Medulla oblongata (tissue), 1 donor: ENCODE results near the gene SULT1A3.
"Not testable (repeated sequence)": the region's sequence is repeated elsewhere in the genome, so short reads cannot be mapped to it uniquely, and the experiment has no call there.

Experiments
- DNase-seq: peaks from one replicate; pipeline ENCODE4 v3.0.0-alpha.2; 2015; ENCODE audit errors: extremely low spot score

The SULT1A3 gene

GRCh38 chr16:30186782-30187555, 12.1 kb upstream of the SULT1A3 start:
- DNase-seq, result peak; percentile 37

- DNase-seq, result no peak
Observed at GRCh38 chr16:30187556-30187865, 11.5 kb upstream of the SULT1A3 start.

- no peak for DNase-seq
Observed at GRCh38 chr16:30187971-30188561, 11.0 kb upstream of the SULT1A3 start.

- not testable (repeated sequence) for DNase-seq
Observed at GRCh38 chr16:30191158-30191557, 7.9 kb upstream of the SULT1A3 start.

- DNase-seq, result not testable (repeated sequence)
Observed at GRCh38 chr16:30193098-30193497, 6.0 kb upstream of the SULT1A3 start.

GRCh38 chr16:30193615-30194014, 5.4 kb upstream of the SULT1A3 start, which contains the start of the genes BOLA2B and SLX1A:
TSS of gene BOLA2B (minus strand) at chr16:30193666. CDS start at chr16:30193595, 71 bp downstream.
TSS of gene SLX1A (plus strand) at chr16:30193875. CDS start at chr16:30194085, 210 bp downstream.
- DNase-seq, result not testable (repeated sequence)

- DNase-seq, result not testable (repeated sequence)
Observed at GRCh38 chr16:30194172-30194925, 4.7 kb upstream of the SULT1A3 start.

- not testable (repeated sequence) for DNase-seq
Observed at GRCh38 chr16:30197001-30197400, 2.1 kb upstream of the SULT1A3 start.

GRCh38 chr16:30199608-30200343, 721 bp downstream of the SULT1A3 start:
- DNase-seq, result not testable (repeated sequence)

- not testable (repeated sequence) for DNase-seq
Observed at GRCh38 chr16:30205541-30206236, 6.6 kb downstream of the SULT1A3 start.

GRCh38 chr16:30206252-30206651, 7.2 kb downstream of the SULT1A3 start:
- not testable (repeated sequence) for DNase-seq

- not testable (repeated sequence) for DNase-seq
Observed at GRCh38 chr16:30207063-30207704, 8.1 kb downstream of the SULT1A3 start.

- DNase-seq, result not testable (repeated sequence)
Observed at GRCh38 chr16:30209032-30209431, 10.0 kb downstream of the SULT1A3 start.

- DNase-seq, result not testable (repeated sequence)
Observed at GRCh38 chr16:30211414-30211813, 12.4 kb downstream of the SULT1A3 start.

GRCh38 chr16:30217082-30217481, 18.0 kb downstream of the SULT1A3 start:
- not testable (repeated sequence) for DNase-seq

- DNase-seq, result not testable (repeated sequence)
Observed at GRCh38 chr16:30248379-30248778, 49.3 kb downstream of the SULT1A3 start, which contains the start of gene NPIPB13. TSS of gene NPIPB13 (minus strand) at chr16:30248479. CDS start at chr16:30245573, 2,906 bp downstream.
